Measurements from ENCODE around the gene NR3C1.

The NR3C1 gene

GRCh38 chr5:143228597-143229293 is 174.7 kb downstream of the NR3C1 start:
- no peak for DNase-seq

Data from NCI-H69 (cell line).